Measurements from ENCODE around the gene TMEM140. TPM values are rescaled to one million over a fixed set of nuclear protein-coding genes. Genes with fewer than 3 reads are reported as not detected.

Gene TMEM140
- total RNA-seq, 6 experiments from 2014 or later, result 0.47 to 2.2 (median 1.6) TPM

DNA sequence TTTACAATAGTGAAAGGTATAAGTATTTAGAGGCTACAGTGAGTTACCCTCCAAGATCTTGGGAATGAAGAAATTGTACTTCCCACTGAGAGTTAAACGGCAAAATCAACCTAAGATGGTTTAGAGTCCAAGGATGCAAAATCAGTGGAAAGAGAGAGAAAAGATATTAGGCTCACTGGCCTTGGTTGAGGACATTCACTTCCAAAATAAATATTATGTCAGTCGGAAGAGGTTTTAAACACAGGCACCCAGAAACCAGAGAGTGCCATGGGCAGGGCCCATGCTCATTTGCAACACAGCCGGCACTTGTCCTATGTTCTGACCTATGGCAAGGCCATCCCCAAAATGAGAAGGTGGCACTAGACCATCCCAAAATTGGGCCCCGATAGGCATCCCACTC is 67.3 kb downstream of the TMEM140 start:
- Mint-ChIP-seq H3K4me1 (ENCODE audit: low read depth) (peaks cover 6% of the 10 kb centered on the region; the same call in 1 of the 2 replicates), H3K9me3 (no peaks in the 10 kb centered on the region), H3K27ac (no peak overlapping the region), H3K4me3 (no peak overlapping the region), H3K36me3 (ENCODE audit: low read depth) (no peaks in the 10 kb centered on the region), H3K27me3 (ENCODE audit: insufficient read depth) (peaks cover 9% of the 10 kb centered on the region)
- no peak for DNase-seq
- TF ChIP-seq, protein P1, sequence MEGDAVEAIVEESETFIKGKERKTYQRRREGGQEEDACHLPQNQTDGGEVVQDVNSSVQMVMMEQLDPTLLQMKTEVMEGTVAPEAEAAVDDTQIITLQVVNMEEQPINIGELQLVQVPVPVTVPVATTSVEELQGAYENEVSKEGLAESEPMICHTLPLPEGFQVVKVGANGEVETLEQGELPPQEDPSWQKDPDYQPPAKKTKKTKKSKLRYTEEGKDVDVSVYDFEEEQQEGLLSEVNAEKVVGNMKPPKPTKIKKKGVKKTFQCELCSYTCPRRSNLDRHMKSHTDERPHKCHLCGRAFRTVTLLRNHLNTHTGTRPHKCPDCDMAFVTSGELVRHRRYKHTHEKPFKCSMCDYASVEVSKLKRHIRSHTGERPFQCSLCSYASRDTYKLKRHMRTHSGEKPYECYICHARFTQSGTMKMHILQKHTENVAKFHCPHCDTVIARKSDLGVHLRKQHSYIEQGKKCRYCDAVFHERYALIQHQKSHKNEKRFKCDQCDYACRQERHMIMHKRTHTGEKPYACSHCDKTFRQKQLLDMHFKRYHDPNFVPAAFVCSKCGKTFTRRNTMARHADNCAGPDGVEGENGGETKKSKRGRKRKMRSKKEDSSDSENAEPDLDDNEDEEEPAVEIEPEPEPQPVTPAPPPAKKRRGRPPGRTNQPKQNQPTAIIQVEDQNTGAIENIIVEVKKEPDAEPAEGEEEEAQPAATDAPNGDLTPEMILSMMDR (IDR thresholded peaks at IDR 0.05), result no peak

DNA sequence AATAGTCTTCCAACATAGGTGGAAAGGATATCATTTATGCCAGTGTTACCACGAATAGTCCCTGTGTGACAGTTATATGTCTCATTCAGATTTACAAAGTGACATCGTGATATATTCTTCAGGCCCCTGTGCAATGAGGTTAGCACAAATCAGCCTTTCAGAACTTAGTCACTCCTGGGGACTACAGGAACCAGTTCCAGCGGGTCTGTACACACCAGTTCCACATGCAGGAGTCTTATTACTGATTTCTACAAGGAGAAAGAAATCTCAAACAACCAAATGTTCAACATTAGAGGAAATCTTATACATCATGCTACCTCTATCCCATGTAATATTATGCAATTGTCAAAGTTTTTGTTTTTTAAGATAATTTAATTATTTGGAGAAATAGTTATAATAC is 67.8 kb downstream of the TMEM140 start:
- H3K27ac Mint-ChIP-seq, result no peak overlapping the region
- H3K4me3 Mint-ChIP-seq, result no peak overlapping the region
- DNase-seq, result no peak
- TF ChIP-seq, protein P1 (IDR thresholded peaks at IDR 0.05), result no peak
- peaks cover 14% of the 10 kb centered on the region for H3K27me3 Mint-ChIP-seq (ENCODE audit: insufficient read depth)
- peaks cover 1% of the 10 kb centered on the region; the same call in 1 of the 2 replicates for H3K4me1 Mint-ChIP-seq (ENCODE audit: low read depth)
- H3K36me3 Mint-ChIP-seq (ENCODE audit: low read depth), result no peaks in the 10 kb centered on the region
- no peaks in the 10 kb centered on the region for H3K9me3 Mint-ChIP-seq

Small RNAs within 50 kb of the gene (microRNA-seq; reads per million reads assigned to microRNA genes)
- gene MIR6509, result not detected

Other genes starting within 250 kb of the TMEM140 start
- gene AGBL3, start 161.6 kb upstream of the TMEM140 start, total RNA-seq (2021; fragmentation: NEBNext Ultra II Directional; extraction: Animal tissue kit (Norgen Biotek cat#: 25700)), result under 1 TPM; 0.38 to 0.76 (median 0.68) TPM
- gene CYREN, start 22.6 kb downstream of the TMEM140 start, total RNA-seq (2021; fragmentation: NEBNext Ultra II Directional; extraction: Animal tissue kit (Norgen Biotek cat#: 25700)), result 10 to 100 TPM; 26.4 to 32.8 (median 30.0) TPM
- 10 to 100 TPM in 4 of 6 experiments, 1 to 10 TPM in 2; 7.5 to 12.4 (median 10.4) TPM for gene WDR91, start 63.5 kb downstream of the TMEM140 start, total RNA-seq (2021; fragmentation: NEBNext Ultra II Directional; extraction: Animal tissue kit (Norgen Biotek cat#: 25700))
- gene STRA8, start 85.8 kb downstream of the TMEM140 start, total RNA-seq (2021; fragmentation: NEBNext Ultra II Directional; extraction: Animal tissue kit (Norgen Biotek cat#: 25700)), result not detected